SK-N-SH (cell line): ENCODE results near the gene S100A16. TPM values are rescaled to one million over a fixed set of nuclear protein-coding genes. Genes with fewer than 3 reads are reported as not detected.
"Not testable (repeated sequence)": the region's sequence is repeated elsewhere in the genome, so short reads cannot be mapped to it uniquely, and the experiment has no call there.

Experiments used
- CTCF ChIA-PET: fragments of 300-600, 350-600 bp; formaldehyde crosslinking; extraction: SDS; loops from one replicate; lab custom pipeline; 2021; lab: Yijun Ruan, JAX
- POLR2A ChIA-PET: fragments of 350-600 bp; sonication (Branson Sonifier 250); formaldehyde crosslinking; extraction: SDS; loops from one replicate; lab custom pipeline; 2020; ENCODE audit warnings: antibody characterized with exemption, inconsistent platforms; lab: Yijun Ruan, JAX
- DNase-seq: peaks from one replicate; pipeline ENCODE4 v3.0.0; 2012
- H2AFZ ChIP-seq: fragments of 200-600 bp; sonication (generic); 2 replicates; pipeline ENCODE4 v1.8.1; 2016; ENCODE audit warnings: antibody characterized with exemption, mild to moderate bottlenecking, low read depth
- H3F3A ChIP-seq: fragments of 200-600 bp; sonication (generic); replicated peaks from 2 replicates; pipeline ENCODE3; 2016; ENCODE audit warnings: antibody characterized with exemption, mild to moderate bottlenecking; ENCODE audit not compliant: insufficient read depth
- H3K27ac ChIP-seq, 2 experiments: fragments of 200-500 bp in 1 of 2; fragments of 200-600 bp in 1 of 2; sonication (Bioruptor generic) in 1 of 2; sonication (generic), shearing (Covaris generic) in 1 of 2; 2 replicates each; pipeline versions ENCODE4 v1.5.1 to v1.6.1; 2014 to 2016; ENCODE audit warnings: low read depth in 2 of 2, inconsistent platforms in 1 of 2, low read length in 1 of 2, mild to moderate bottlenecking in 1 of 2, mixed read lengths in 1 of 2
- H3K27me3 ChIP-seq: fragments of 200-600 bp; sonication (generic), shearing (Covaris generic); 2 replicates; pipeline ENCODE4 v1.6.1; 2016; ENCODE audit warnings: mixed run types; ENCODE audit not compliant: insufficient read depth
- H3K36me3 ChIP-seq, 2 experiments: fragments of 200-500 bp in 1 of 2; fragments of 200-600 bp in 1 of 2; sonication (Bioruptor generic) in 1 of 2; sonication (generic) in 1 of 2; replicated peaks in 1 of 2; 2 replicates each; pipeline versions ENCODE3 to v1.5.1; 2014 to 2016; ENCODE audit warnings: low read length in 1 of 2, mild to moderate bottlenecking in 1 of 2; ENCODE audit not compliant: insufficient read depth in 2 of 2, control insufficient read depth in 1 of 2
- H3K4me1 ChIP-seq, 2 experiments: fragments of 200-500 bp in 1 of 2; fragments of 200-600 bp in 1 of 2; sonication (Bioruptor generic) in 1 of 2; sonication (generic), shearing (Covaris generic) in 1 of 2; 2 replicates each; pipeline versions ENCODE4 v1.5.1 to v1.6.1; 2014 to 2016; ENCODE audit warnings: low read depth in 1 of 2, low read length in 1 of 2, mixed run types in 1 of 2; ENCODE audit not compliant: insufficient read depth in 2 of 2, control insufficient read depth in 1 of 2
- H3K4me2 ChIP-seq: fragments of 200-600 bp; sonication (generic), shearing (Covaris generic); 2 replicates; pipeline ENCODE4 v1.6.1; 2017; ENCODE audit warnings: mixed run types
- H3K4me3 ChIP-seq, 2 experiments: fragments of 200-500 bp in 1 of 2; fragments of 200-600 bp in 1 of 2; sonication (Bioruptor generic) in 1 of 2; sonication (generic), shearing (Covaris generic) in 1 of 2; 2 replicates each; pipeline versions ENCODE4 v1.5.1 to v1.8.1; 2014 to 2016; ENCODE audit warnings: low read depth in 2 of 2, inconsistent platforms in 1 of 2, low read length in 1 of 2, mild to moderate bottlenecking in 1 of 2, mixed read lengths in 1 of 2, moderate library complexity in 1 of 2
- H3K79me2 ChIP-seq: fragments of 200-600 bp; sonication (generic); 2 replicates; pipeline ENCODE4 v1.8.1; 2017; ENCODE audit warnings: mild to moderate bottlenecking; ENCODE audit not compliant: insufficient read depth
- H3K9ac ChIP-seq: fragments of 200-600 bp; sonication (generic); 2 replicates; pipeline ENCODE4 v1.6.1; 2017; ENCODE audit warnings: mixed run types
- H3K9me2 ChIP-seq: fragments of 200-600 bp; sonication (generic); 2 replicates; pipeline ENCODE4 v1.6.1; 2017; ENCODE audit warnings: mixed run types
- H3K9me3 ChIP-seq: fragments of 200-600 bp; sonication (generic); 2 replicates; pipeline ENCODE4 v1.6.1; 2017; ENCODE audit warnings: mixed run types, mild to moderate bottlenecking, moderate library complexity
- H4K20me1 ChIP-seq: fragments of 200-600 bp; sonication (generic); 2 replicates; pipeline ENCODE4 v1.6.1; 2017; ENCODE audit warnings: mild to moderate bottlenecking, mixed run types; ENCODE audit not compliant: insufficient read depth
- CHD2 ChIP-seq: fragments of 150-350 bp; IDR thresholded peaks from 2 replicates; pipeline ENCODE4 v1.6.1; 2018; ENCODE audit warnings: low read length; ENCODE audit not compliant: partially characterized antibody
- ELF1 ChIP-seq: IDR thresholded peaks from 2 replicates; pipeline ENCODE4 v1.4.0; 2012
- FOXM1 ChIP-seq: IDR thresholded peaks from 2 replicates; pipeline ENCODE4 v1.4.0; 2012; ENCODE audit warnings: low read depth, mild to moderate bottlenecking
- GABPA ChIP-seq: IDR thresholded peaks from 2 replicates; pipeline ENCODE4 v1.4.0; 2012; ENCODE audit warnings: low read depth, mild to moderate bottlenecking
- GATA2 ChIP-seq: sonication (generic); formaldehyde crosslinking; IDR thresholded peaks from 2 replicates; pipeline ENCODE4 v1.5.0; 2020; ENCODE audit warnings: mild to moderate bottlenecking, missing genetic modification reagents
- MEF2A ChIP-seq: IDR thresholded peaks from 2 replicates; pipeline ENCODE4 v1.4.0; 2012; ENCODE audit warnings: low read depth, borderline replicate concordance
- MXI1 ChIP-seq: IDR thresholded peaks from 2 replicates; pipeline ENCODE4 v1.6.1; 2012; ENCODE audit warnings: mild to moderate bottlenecking, low read depth, low read length, improper control_type of control experiment
- POLR2AphosphoS5 ChIP-seq: IDR thresholded peaks from 2 replicates; pipeline ENCODE4 v1.6.1; 2012; ENCODE audit warnings: low read depth, low read length
- RFX5 ChIP-seq: IDR thresholded peaks from 2 replicates; pipeline ENCODE4 v1.6.1; 2012; ENCODE audit warnings: mild to moderate bottlenecking, improper control_type of control experiment, low read length
- SMC3 ChIP-seq: IDR thresholded peaks from 2 replicates; pipeline ENCODE4 v1.6.1; 2012; ENCODE audit warnings: low read depth, low read length, improper control_type of control experiment
- WGBS: methylation state at CpG from one replicate; pipeline ENCODE4 v1.1.6; 2017; ENCODE audit warnings: low lambda C conversion rate; 5-methylcytosine and 5-hydroxymethylcytosine counted together
- polyA plus RNA-seq, 3 experiments: library from polyadenylated mRNA; depleted of rRNA; stranded (reverse); fragments of >200 nt; gene quantifications; 2 replicates each; pipeline ENCODE4 v1.2.3, GENCODE V29; 2012
- TF ChIP-seq, protein P1 (sequence below): IDR thresholded peaks from 2 replicates; pipeline ENCODE4 v1.4.0; 2012; ENCODE audit warnings: low read depth, borderline replicate concordance
- TF ChIP-seq, protein P2 (sequence below): IDR thresholded peaks from 2 replicates; pipeline ENCODE4 v1.4.0; 2012; ENCODE audit warnings: low read depth, borderline replicate concordance
- TF ChIP-seq, protein P3 (sequence below): fragments of 150-350 bp; IDR thresholded peaks from 2 replicates; pipeline ENCODE4 v1.6.1; 2017; ENCODE audit warnings: antibody characterized with exemption, low read length, low read depth, borderline replicate concordance
- TF ChIP-seq, protein P4 (sequence below): fragments of 200-600 bp; sonication (generic); IDR thresholded peaks from 2 replicates; pipeline ENCODE4 v1.6.1; 2017; ENCODE audit warnings: antibody characterized with exemption, mild to moderate bottlenecking, moderate library complexity
- TF ChIP-seq, protein P5 (sequence below): IDR thresholded peaks from 2 replicates; pipeline ENCODE4 v1.6.1; 2012; ENCODE audit warnings: mild to moderate bottlenecking, low read depth, low read length, moderate library complexity
- TF ChIP-seq, protein P6 (sequence below): IDR thresholded peaks from 2 replicates; pipeline ENCODE4; 2012

Gene S100A16
- polyA plus RNA-seq, 1 of the 3 experiments (the other 2 are of a cell fraction), result 512 TPM

DNA sequence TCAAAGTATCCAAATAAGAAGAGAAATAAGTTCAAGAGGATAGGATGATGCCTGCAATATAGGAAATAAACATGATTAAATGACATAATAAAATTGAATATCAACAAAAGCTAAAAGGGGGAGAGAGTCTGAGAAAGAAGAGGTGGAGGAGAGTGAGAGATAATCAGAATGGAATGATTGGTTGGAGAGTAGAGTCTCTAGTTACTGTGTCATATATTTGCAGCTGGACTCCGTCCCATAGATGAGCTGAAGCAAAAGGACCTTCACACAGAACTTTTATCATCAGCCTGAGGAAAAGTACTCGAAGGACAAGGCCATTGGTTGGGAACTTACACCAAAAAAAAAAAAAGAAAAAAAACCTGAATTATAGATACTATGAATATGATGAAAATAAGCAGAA, 24.5 kb downstream of the S100A16 start:
- H3K4me1 ChIP-seq, result peaks cover 0 to 3% of the 10 kb centered on the region in 2 experiments; a peak in 2 of 4 replicates
- DNase-seq, result no peak
- no peak for TF ChIP-seq GABPA
- TF ChIP-seq, protein P1, sequence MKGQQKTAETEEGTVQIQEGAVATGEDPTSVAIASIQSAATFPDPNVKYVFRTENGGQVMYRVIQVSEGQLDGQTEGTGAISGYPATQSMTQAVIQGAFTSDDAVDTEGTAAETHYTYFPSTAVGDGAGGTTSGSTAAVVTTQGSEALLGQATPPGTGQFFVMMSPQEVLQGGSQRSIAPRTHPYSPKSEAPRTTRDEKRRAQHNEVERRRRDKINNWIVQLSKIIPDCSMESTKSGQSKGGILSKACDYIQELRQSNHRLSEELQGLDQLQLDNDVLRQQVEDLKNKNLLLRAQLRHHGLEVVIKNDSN, result no peak
- no peak for TF ChIP-seq POLR2AphosphoS5
- no peak for TF ChIP-seq MEF2A
- TF ChIP-seq, protein P2, sequence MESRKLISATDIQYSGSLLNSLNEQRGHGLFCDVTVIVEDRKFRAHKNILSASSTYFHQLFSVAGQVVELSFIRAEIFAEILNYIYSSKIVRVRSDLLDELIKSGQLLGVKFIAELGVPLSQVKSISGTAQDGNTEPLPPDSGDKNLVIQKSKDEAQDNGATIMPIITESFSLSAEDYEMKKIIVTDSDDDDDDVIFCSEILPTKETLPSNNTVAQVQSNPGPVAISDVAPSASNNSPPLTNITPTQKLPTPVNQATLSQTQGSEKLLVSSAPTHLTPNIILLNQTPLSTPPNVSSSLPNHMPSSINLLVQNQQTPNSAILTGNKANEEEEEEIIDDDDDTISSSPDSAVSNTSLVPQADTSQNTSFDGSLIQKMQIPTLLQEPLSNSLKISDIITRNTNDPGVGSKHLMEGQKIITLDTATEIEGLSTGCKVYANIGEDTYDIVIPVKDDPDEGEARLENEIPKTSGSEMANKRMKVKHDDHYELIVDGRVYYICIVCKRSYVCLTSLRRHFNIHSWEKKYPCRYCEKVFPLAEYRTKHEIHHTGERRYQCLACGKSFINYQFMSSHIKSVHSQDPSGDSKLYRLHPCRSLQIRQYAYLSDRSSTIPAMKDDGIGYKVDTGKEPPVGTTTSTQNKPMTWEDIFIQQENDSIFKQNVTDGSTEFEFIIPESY, result no peak
- TF ChIP-seq ELF1, result no peak
- TF ChIP-seq, protein P3, sequence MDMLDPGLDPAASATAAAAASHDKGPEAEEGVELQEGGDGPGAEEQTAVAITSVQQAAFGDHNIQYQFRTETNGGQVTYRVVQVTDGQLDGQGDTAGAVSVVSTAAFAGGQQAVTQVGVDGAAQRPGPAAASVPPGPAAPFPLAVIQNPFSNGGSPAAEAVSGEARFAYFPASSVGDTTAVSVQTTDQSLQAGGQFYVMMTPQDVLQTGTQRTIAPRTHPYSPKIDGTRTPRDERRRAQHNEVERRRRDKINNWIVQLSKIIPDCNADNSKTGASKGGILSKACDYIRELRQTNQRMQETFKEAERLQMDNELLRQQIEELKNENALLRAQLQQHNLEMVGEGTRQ, result no peak
- no peak for TF ChIP-seq CHD2
- no peak for TF ChIP-seq SMC3
- TF ChIP-seq GATA2 (CRISPR knock-in tag), result no peak
- TF ChIP-seq, protein P4, sequence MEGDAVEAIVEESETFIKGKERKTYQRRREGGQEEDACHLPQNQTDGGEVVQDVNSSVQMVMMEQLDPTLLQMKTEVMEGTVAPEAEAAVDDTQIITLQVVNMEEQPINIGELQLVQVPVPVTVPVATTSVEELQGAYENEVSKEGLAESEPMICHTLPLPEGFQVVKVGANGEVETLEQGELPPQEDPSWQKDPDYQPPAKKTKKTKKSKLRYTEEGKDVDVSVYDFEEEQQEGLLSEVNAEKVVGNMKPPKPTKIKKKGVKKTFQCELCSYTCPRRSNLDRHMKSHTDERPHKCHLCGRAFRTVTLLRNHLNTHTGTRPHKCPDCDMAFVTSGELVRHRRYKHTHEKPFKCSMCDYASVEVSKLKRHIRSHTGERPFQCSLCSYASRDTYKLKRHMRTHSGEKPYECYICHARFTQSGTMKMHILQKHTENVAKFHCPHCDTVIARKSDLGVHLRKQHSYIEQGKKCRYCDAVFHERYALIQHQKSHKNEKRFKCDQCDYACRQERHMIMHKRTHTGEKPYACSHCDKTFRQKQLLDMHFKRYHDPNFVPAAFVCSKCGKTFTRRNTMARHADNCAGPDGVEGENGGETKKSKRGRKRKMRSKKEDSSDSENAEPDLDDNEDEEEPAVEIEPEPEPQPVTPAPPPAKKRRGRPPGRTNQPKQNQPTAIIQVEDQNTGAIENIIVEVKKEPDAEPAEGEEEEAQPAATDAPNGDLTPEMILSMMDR, result no peak
- TF ChIP-seq MXI1, result no peak
- TF ChIP-seq, protein P5, sequence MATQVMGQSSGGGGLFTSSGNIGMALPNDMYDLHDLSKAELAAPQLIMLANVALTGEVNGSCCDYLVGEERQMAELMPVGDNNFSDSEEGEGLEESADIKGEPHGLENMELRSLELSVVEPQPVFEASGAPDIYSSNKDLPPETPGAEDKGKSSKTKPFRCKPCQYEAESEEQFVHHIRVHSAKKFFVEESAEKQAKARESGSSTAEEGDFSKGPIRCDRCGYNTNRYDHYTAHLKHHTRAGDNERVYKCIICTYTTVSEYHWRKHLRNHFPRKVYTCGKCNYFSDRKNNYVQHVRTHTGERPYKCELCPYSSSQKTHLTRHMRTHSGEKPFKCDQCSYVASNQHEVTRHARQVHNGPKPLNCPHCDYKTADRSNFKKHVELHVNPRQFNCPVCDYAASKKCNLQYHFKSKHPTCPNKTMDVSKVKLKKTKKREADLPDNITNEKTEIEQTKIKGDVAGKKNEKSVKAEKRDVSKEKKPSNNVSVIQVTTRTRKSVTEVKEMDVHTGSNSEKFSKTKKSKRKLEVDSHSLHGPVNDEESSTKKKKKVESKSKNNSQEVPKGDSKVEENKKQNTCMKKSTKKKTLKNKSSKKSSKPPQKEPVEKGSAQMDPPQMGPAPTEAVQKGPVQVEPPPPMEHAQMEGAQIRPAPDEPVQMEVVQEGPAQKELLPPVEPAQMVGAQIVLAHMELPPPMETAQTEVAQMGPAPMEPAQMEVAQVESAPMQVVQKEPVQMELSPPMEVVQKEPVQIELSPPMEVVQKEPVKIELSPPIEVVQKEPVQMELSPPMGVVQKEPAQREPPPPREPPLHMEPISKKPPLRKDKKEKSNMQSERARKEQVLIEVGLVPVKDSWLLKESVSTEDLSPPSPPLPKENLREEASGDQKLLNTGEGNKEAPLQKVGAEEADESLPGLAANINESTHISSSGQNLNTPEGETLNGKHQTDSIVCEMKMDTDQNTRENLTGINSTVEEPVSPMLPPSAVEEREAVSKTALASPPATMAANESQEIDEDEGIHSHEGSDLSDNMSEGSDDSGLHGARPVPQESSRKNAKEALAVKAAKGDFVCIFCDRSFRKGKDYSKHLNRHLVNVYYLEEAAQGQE, result no peak
- no peak for TF ChIP-seq RFX5
- TF ChIP-seq FOXM1, result no peak
- TF ChIP-seq, protein P6, sequence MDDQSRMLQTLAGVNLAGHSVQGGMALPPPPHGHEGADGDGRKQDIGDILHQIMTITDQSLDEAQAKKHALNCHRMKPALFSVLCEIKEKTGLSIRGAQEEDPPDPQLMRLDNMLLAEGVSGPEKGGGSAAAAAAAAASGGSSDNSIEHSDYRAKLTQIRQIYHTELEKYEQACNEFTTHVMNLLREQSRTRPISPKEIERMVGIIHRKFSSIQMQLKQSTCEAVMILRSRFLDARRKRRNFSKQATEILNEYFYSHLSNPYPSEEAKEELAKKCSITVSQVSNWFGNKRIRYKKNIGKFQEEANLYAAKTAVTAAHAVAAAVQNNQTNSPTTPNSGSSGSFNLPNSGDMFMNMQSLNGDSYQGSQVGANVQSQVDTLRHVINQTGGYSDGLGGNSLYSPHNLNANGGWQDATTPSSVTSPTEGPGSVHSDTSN, result no peak
- no peaks in the 10 kb centered on the region for H4K20me1 ChIP-seq
- no peaks in the 10 kb centered on the region for H3K79me2 ChIP-seq
- no peak overlapping the region for H3K4me3 ChIP-seq
- no peak overlapping the region for H3K27ac ChIP-seq
- H2AFZ ChIP-seq, result no peak overlapping the region
- no peaks in the 10 kb centered on the region for H3K27me3 ChIP-seq
- 86% methylated on average over 2 of the region's 2 CpGs for whole genome bisulfite sequencing
- no peaks in the 10 kb centered on the region for H3K9me3 ChIP-seq
- no peaks in the 10 kb centered on the region for H3K36me3 ChIP-seq
- peaks cover 2% of the 10 kb centered on the region for H3F3A ChIP-seq
- ChIA-PET POLR2A (no interaction called here), CTCF (interaction anchor here (1.0 kb wide), 1 partner anchor 16 kb away, joined by 4 read pairs; no protein-coding TSS in a partner anchor)
- no peak overlapping the region for H3K9ac ChIP-seq
- no peak overlapping the region for H3K4me2 ChIP-seq
- H3K9me2 ChIP-seq, result no peaks in the 10 kb centered on the region

DNA sequence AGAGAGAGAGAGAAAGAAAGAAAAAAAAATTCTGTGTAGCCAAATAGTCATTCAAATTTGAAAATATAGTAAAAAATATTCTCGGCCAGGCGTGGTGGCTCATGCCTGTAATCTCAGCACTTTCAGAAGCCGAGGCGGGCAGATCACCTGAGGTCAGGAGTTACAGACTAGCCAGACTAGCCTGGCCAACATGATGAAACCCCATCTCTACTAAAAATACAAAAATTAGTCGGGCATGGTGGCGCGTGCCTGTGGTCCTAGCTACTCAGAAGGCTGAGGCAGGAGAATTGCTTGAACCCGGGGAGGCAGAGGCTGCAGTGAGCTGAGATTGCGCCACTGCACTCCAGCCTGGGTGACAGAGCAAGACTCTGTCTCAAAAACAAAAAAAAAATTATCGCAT, 24.9 kb downstream of the S100A16 start:
- CTCF ChIA-PET, result interaction anchor here (1.0 to 3.3 kb wide), 4 partner anchors 8 to 33 kb away, joined by 3 to 18 read pairs (median 4); no protein-coding TSS in a partner anchor
- H3K27me3 ChIP-seq, POLR2A ChIA-PET, H3K4me1 ChIP-seq, H3K4me2 ChIP-seq, H3K79me2 ChIP-seq, H3K9me3 ChIP-seq, DNase-seq, H4K20me1 ChIP-seq, H3K4me3 ChIP-seq, H2AFZ ChIP-seq, H3K27ac ChIP-seq, H3K36me3 ChIP-seq, H3K9me2 ChIP-seq, H3F3A ChIP-seq, H3K9ac ChIP-seq: not testable (repeated sequence)
- 91% methylated on average over 10 of the region's 10 CpGs for WGBS
